Measurements from ENCODE around the gene LDHAL6B. TPM values are rescaled to one million over a fixed set of nuclear protein-coding genes. Genes with fewer than 3 reads are reported as not detected.

Gene LDHAL6B
- polyA plus RNA-seq, 1 of the 3 experiments (the other 2 are of a cell fraction): not detected

DNA sequence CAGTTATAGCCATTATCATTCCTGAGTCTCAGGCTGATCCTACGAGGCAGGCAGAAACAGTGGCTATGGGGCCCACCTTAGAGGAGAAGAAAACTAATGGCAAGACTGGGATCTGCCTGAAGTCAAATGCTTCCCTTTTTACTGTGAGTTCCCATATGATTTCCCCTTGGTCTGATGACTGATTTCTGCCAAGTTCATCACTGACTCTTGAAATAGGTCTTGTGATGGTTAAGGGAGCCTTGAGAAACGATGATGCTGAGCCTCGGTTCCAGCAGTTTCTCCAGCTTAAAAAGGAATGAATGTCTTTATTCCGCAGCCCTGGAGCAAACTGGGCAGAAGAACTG lies 29.4 kb upstream of the LDHAL6B start:
- no peak for DNase-seq
- peaks cover 6% of the 10 kb centered on the region for H3F3A ChIP-seq (replicated peaks; ENCODE audit: insufficient read depth)
- no peaks in the 10 kb centered on the region for H4K20me1 ChIP-seq (ENCODE audit: insufficient read depth)
- H3K4me3 ChIP-seq (ENCODE audit: low read depth in 2 of 2, low read length in 1 of 2): no peak overlapping the region
- no peak overlapping the region for H3K27ac ChIP-seq (ENCODE audit: low read depth in 2 of 2, low read length in 1 of 2)
- no peaks in the 10 kb centered on the region for H3K79me2 ChIP-seq (ENCODE audit: insufficient read depth)
- no peaks in the 10 kb centered on the region for H3K9me3 ChIP-seq
- no peak overlapping the region for H3K4me2 ChIP-seq
- no peak overlapping the region for H2AFZ ChIP-seq (ENCODE audit: low read depth)
- no peak overlapping the region for H3K9ac ChIP-seq
- H3K27me3 ChIP-seq (ENCODE audit: insufficient read depth): no peaks in the 10 kb centered on the region
- peaks cover 0 to 19% of the 10 kb centered on the region in 2 experiments for H3K36me3 ChIP-seq (replicated peaks in 1 of 2; ENCODE audit: control insufficient read depth in 1 of 2, insufficient read depth in 2 of 2, low read length in 1 of 2)
- ChIA-PET CTCF (interaction anchor here (1.0 to 1.3 kb wide), 3 partner anchors 9 to 316 kb away, joined by 3 read pairs; no protein-coding TSS in a partner anchor), POLR2A (no interaction called here)
- no peak for TF ChIP-seq YY1 (IDR thresholded peaks at IDR 0.05; ENCODE audit: low read depth)
- no peak for TF ChIP-seq TEAD4 (IDR thresholded peaks at IDR 0.05; ENCODE audit: borderline replicate concordance, insufficient read depth)
- no peak for TF ChIP-seq EZH2phosphoT487 (IDR thresholded peaks at IDR 0.05; ENCODE audit: borderline replicate concordance, low read depth)
- no peak for TF ChIP-seq FOSL2 (IDR thresholded peaks at IDR 0.05; ENCODE audit: borderline replicate concordance, low read depth)
- TF ChIP-seq TCF12 (IDR thresholded peaks at IDR 0.05): no peak
- TF ChIP-seq MXI1 (IDR thresholded peaks at IDR 0.05; ENCODE audit: low read depth, low read length): no peak
- TF ChIP-seq REST (IDR thresholded peaks at IDR 0.05; ENCODE audit: low read depth, low read length): no peak
- TF ChIP-seq POLR2AphosphoS5 (IDR thresholded peaks at IDR 0.05; ENCODE audit: low read depth, low read length): no peak
- TF ChIP-seq RFX5 (IDR thresholded peaks at IDR 0.05; ENCODE audit: low read length): no peak
- TF ChIP-seq GABPA (IDR thresholded peaks at IDR 0.05; ENCODE audit: low read depth): no peak
- no peak for TF ChIP-seq PBX3 (IDR thresholded peaks at IDR 0.05)
- no peaks in the 10 kb centered on the region for H3K9me2 ChIP-seq
- WGBS (ENCODE audit: low lambda C conversion rate): 98% methylated on average over 4 of the region's 4 CpGs
- H3K4me1 ChIP-seq (ENCODE audit: control insufficient read depth in 1 of 2, insufficient read depth in 2 of 2, low read depth in 1 of 2, low read length in 1 of 2): peaks cover 0 to 11% of the 10 kb centered on the region in 2 experiments; a peak in 2 of 4 replicates

- TF ChIP-seq NFIC (IDR thresholded peaks at IDR 0.05; ENCODE audit: borderline replicate concordance): no peak
- no peak for TF ChIP-seq MAX (IDR thresholded peaks at IDR 0.05; ENCODE audit: low read depth)
- TF ChIP-seq, protein P1, sequence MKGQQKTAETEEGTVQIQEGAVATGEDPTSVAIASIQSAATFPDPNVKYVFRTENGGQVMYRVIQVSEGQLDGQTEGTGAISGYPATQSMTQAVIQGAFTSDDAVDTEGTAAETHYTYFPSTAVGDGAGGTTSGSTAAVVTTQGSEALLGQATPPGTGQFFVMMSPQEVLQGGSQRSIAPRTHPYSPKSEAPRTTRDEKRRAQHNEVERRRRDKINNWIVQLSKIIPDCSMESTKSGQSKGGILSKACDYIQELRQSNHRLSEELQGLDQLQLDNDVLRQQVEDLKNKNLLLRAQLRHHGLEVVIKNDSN (IDR thresholded peaks at IDR 0.05; ENCODE audit: borderline replicate concordance, low read depth): no peak
- H4K20me1 ChIP-seq (ENCODE audit: insufficient read depth): no peaks in the 10 kb centered on the region
- H3K79me2 ChIP-seq (ENCODE audit: insufficient read depth): no peaks in the 10 kb centered on the region
- ChIA-PET POLR2A (no interaction called here), CTCF (interaction anchor here (1.1 to 1.3 kb wide), 2 partner anchors 17 to 315 kb away, joined by 3 read pairs; no protein-coding TSS in a partner anchor)
- H3K27me3 ChIP-seq (ENCODE audit: insufficient read depth): no peaks in the 10 kb centered on the region
- H3F3A ChIP-seq (replicated peaks; ENCODE audit: insufficient read depth): peaks cover 6% of the 10 kb centered on the region
- WGBS (ENCODE audit: low lambda C conversion rate): 94% methylated on average over 16 of the region's 16 CpGs
- H3K36me3 ChIP-seq (replicated peaks in 1 of 2; ENCODE audit: control insufficient read depth in 1 of 2, insufficient read depth in 2 of 2, low read length in 1 of 2): peaks cover 0 to 16% of the 10 kb centered on the region in 2 experiments
- no peak overlapping the region for H3K9ac ChIP-seq
- H3K9me2 ChIP-seq: no peaks in the 10 kb centered on the region
- no peak overlapping the region for H2AFZ ChIP-seq (ENCODE audit: low read depth)
- H3K4me1 ChIP-seq (ENCODE audit: control insufficient read depth in 1 of 2, insufficient read depth in 2 of 2, low read depth in 1 of 2, low read length in 1 of 2): peaks cover 0 to 11% of the 10 kb centered on the region in 2 experiments; a peak in 2 of 4 replicates
- H3K9me3 ChIP-seq: no peaks in the 10 kb centered on the region
- no peak overlapping the region for H3K4me2 ChIP-seq
- no peak for DNase-seq
- H3K27ac ChIP-seq (ENCODE audit: low read depth in 2 of 2, low read length in 1 of 2): no peak overlapping the region
- H3K4me3 ChIP-seq (ENCODE audit: low read depth in 2 of 2, low read length in 1 of 2): no peak overlapping the region
These were observed 28.4 kb upstream of the LDHAL6B start for GRCh38 chr15:59178151-59178695.
